CD4-positive, alpha-beta T cell treated with Interleukin-6 for 4 hours (primary cell): ENCODE results near the gene SCAMP3.
"Not testable (repeated sequence)": the region's sequence is repeated elsewhere in the genome, so short reads cannot be mapped to it uniquely, and the experiment has no call there.

Source experiments
- DNase-seq: peaks from one replicate; pipeline ENCODE4 v3.0.0-alpha.2; 2020; ENCODE audit warnings: mixed read lengths

SCAMP3 gene

GRCh38 chr1:155261852-155262673 is at the start of gene SCAMP3:
TSS of gene SCAMP3 (minus strand) at chr1:155262360. CDS start at chr1:155262151, 209 bp downstream.
- DNase-seq = peak; percentile 88

DNA sequence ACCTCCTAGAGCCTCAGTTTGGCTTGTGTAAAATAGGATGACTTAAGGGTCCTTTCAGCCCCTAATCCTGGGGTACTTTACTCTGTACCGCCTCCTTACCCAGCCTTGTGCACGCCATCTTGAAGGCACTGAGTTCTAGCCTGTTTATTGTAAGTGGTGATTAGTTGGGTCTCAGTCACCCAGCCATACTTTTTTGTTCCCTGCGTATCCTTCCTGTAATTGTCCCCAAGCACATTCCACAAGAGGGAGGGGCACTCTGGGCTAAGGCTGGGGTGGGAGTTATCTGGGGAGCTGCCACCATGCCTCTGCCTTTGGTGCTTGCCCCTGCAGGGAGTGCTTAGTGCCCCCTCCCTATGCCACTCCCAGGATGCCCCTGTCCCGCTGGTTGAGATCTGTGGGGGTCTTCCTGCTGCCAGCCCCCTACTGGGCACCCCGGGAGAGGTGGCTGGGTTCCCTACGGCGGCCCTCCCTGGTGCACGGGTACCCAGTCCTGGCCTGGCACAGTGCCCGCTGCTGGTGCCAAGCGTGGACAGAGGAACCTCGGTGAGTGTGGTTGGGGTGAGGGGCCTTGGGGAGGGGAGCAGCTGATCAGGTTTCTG is 47.4 kb upstream of the SCAMP3 start:
- no peak for DNase-seq

GRCh38 chr1:155308493-155309422 is 46.6 kb upstream of the SCAMP3 start, which contains the start of gene FDPS:
TSS of gene FDPS (plus strand) at chr1:155308866. CDS start at chr1:155309790, 924 bp downstream.
- peak; percentile 97 for DNase-seq

GRCh38 chr1:155307247-155307740 is 45.1 kb upstream of the SCAMP3 start:
- no peak for DNase-seq

DNA sequence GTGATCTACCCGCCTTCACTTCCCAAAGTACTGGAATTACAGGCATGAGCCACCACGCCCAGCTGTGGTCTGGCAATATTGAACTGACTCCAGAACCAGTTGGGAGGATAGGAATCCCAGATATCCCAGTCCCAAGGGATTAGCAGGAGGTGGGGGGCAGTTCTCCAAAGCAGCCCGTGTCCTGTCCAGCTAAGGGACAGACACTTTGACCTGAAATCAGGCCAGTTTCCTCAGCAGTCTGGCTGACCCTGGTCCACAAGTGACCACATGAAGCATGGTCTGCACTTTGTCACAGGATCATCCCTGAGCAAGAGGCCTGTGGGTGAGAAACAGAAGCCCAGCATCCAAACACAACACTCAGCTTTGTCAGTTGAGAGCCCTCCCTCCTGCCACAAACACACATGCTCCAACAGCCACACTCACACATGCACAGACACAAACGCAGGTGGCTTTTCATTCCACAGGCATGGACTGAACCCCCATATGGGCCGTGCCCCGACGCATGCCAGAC is 43.8 kb upstream of the SCAMP3 start:
- DNase-seq = no peak

- no peak for DNase-seq
Observed at GRCh38 chr1:155304558-155305063, 42.5 kb upstream of the SCAMP3 start.

DNA sequence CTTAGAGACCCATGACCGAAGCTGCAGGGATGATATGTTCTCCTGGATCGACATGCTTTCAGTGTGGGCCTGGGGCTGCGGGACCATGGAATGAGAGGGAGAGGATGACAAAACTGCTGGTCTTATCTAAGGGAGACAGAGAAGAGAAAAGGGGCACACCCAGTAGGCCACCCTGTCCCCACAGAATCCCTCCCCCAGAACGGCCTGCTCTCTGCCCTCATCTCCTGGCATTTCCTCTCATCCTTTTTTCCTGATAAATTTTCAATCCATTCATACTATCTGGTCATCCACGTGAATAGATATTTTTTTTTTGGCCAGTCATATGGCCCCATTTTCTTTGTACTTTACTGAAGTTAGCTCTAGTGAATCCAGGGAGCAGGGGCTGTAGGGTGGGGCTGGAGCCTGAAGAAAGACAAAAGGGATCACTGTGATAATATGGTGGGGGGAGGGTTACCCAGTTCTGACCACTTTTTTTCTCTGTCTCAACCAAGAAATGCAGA is 39.2 kb upstream of the SCAMP3 start, which contains the start of gene PKLR:
Gene PKLR (minus strand): TSS at position 97 of the 500 bp plus-strand sequence. CDS start 43 bp downstream, at position 54.
- no peak for DNase-seq

GRCh38 chr1:155300553-155301329 is 38.6 kb upstream of the SCAMP3 start:
- no peak for DNase-seq

- no peak for DNase-seq
Observed at GRCh38 chr1:155300024-155300423, 37.9 kb upstream of the SCAMP3 start.

DNA sequence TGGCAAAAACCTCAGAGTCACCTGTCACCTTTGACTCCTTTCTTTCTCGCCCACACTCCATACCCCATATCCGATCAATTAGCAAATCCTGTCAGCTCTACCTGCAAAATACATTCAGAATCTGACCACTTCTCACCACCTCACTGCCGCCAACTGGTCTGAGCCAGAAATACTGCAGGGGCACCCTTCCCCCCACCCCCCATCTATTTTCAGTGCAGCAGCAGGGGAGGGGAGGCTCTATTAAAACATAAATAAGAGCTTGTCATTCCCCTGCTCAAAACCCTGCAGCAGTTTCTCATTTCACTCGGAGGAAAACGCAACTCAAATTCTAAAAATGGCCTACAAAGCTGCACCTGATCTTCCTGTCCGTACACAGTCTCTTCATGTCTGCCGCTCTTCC is 35.2 kb upstream of the SCAMP3 start:
- no peak for DNase-seq

DNA sequence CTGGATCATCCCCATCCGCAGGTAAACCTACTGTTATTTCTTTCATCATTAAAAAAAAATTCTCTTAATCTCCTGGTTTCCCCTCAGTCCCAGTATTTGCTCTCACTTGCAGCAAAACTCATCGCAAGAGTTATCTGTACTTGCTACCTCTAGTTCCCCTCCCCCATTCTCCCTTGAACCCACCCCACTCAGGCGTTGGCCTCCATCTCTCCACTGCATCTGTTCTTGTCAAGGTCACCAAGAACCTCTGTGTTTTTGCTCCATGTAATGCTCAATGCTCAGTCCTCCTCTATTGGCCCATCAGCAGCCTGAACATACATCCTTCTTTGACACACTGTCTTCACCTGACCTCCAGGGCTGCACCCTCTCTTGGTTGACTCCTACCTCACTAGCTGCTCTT is 34.5 kb upstream of the SCAMP3 start:
- no peak for DNase-seq

DNA sequence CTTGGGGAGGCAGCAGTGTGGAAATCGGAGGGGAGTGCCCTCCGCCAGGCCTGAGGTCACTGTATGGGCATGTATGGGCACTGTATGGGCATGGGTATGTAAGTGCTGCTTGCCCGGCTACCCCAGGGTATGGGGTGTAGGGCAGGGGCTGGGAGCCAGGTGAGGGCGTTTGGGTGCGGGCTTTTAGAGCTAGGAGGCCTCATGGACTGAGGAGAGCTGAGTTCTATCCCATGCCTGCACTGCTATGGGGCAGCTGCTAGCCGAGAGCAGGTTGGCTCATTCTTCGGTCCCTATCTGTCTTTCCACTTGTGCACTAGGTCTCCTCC is 33.7 kb upstream of the SCAMP3 start:
- DNase-seq = no peak

GRCh38 chr1:155295183-155295941 is 33.2 kb upstream of the SCAMP3 start:
- no peak for DNase-seq

DNA sequence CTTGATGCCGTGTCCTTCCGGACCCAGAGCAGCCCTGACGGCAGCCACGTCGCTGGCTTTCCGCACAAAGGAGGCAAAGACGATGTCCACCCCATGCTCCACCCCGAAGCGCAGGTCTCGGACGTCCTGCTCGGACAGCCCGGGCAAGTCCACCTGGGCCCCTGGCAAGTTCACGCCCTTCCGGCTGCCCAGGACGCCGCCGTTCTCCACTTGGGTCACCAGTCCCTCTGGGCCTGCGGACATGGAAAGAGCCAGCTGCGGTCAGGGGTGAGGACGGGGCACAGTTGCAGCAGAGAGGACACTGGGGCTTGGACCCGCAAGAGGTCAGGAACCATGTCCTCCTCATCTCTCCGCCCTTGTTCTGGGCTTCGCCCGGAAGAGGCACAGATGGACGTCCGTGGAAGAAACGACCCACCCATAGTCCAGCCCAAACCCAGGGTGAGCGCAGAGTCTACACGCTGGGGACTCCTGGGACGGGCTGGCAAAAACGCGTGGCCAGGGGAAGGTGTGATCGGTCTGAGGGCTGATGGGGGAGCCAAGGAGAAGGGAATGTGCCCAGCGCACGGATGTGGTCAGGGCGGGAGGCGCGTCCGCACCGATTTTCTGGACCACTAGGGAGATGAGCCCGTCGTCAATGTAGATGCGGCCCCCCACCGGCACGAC is 32.5 kb upstream of the SCAMP3 start:
- no peak for DNase-seq

DNA sequence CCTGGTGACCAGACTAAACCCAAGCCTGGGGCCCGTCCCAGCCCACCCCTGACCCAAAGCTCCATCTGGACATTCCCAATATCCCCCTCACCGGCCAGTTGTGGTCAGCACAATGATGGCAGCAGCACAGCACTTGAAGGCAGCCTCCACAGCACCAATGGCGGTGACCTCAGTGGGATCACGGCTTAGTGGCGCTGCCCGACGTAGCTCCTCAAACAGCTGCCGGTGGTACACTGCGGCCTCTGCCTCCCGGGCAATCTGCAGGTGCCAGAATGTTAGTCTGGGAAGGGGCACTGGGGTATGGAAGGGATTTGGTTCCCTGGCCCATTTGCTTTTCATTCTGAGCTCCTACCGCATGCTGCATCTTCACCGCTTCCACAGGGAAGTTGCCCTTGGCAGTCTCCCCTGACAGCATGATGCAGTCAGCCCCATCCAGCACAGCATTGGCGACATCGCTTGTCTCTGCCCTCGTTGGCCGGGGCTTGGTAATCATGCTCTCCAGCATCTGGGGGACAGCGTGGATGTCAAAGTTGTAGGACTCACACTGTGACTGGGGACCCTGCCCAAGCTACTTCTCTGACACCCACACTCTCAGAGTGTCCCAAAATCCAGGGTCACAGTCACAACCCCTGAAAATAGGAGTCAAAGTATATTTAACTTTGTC is 31.1 kb upstream of the SCAMP3 start:
- DNase-seq = no peak

GRCh38 chr1:155291006-155291405 is 28.8 kb upstream of the SCAMP3 start:
- not testable (repeated sequence) for DNase-seq

DNA sequence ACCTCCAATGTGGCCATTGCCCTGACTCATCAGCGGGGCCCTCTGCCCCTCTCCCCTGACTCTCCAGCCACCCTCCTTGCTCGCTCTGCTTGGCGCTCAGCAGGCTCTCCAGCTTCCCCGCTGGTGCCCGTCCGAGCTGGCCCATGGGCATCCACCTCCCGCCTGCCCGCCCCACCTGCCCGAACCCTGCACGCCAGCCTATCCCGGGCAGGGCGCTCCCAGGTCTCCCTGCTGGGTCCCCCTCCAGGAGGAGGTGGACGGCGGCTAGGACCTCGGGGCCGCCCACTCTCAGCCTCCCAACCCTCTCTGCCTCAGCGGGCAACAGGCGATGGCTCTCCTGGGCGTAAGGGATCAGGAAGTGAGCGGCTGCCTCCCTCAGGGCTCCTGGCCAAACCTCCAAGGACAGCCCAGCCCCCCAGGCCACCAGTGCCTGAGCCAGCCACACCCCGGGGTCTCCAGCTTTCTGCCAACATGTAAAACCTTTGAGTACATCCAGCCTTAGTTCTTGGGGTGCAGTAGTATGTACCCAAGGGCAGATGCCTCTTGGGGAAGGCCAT is 25.9 kb upstream of the SCAMP3 start:
- no peak for DNase-seq

- DNase-seq = no peak
Observed at GRCh38 chr1:155286544-155286943, 24.4 kb upstream of the SCAMP3 start.

- DNase-seq = no peak
Observed at GRCh38 chr1:155285631-155286044, 23.5 kb upstream of the SCAMP3 start.
